Measurements from ENCODE around the gene DUSP1.
"Not testable (repeated sequence)": the region's sequence is repeated elsewhere in the genome, so short reads cannot be mapped to it uniquely, and the experiment has no call there.

DUSP1 gene

DNA sequence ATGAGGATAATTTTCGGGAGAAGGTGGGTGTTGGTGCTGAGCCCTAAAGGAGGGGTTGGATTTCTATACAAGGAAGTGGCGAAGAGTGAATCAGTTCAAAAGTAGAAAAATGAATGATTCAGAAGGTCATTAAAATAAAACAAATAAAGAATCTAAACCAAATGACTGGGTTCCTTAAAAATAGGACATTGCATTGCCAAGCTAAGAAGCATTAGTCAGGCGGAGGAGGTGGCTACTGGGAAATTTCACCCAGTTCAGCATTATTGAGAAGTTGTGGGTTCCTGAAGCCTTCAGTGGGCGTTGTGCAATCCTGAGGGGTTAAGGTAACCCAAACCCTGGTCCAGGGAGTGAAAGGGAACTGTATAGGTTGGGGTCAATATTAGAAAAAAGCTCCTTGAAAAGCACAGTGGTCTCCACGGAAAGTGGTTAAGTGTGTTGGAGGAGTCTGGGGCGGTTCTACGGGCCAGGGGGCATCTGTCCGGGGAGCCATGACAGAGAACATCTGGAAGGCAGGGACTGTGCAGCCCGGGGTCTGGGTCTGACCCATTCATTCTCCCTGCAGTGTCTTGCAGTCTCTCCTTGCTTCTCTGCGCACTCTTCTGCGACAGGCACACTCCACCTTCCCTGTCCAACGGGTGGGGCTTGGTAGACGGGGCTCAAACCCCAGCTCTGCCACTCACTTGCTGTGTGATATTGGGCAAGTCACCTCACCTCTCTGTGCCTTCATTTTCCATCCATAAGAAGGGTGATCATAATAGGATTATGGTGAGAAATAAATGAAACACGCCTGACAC lies 27.6 kb upstream of the DUSP1 start:
- in situ Hi-C loops (cut with MboI; ENCODE audit: low sequenced_read_pairs), result no loop called here

- in situ Hi-C loops (cut with MboI; ENCODE audit: low sequenced_read_pairs), result no loop called here
Measured at GRCh38 chr5:172797771-172798191, 26.8 kb upstream of the DUSP1 start.

- in situ Hi-C loops (cut with MboI; ENCODE audit: low sequenced_read_pairs), result no loop called here
Measured at GRCh38 chr5:172796306-172796705, 25.3 kb upstream of the DUSP1 start.

GRCh38 chr5:172795318-172795977 lies 24.5 kb upstream of the DUSP1 start:
- in situ Hi-C loops (cut with MboI; ENCODE audit: low sequenced_read_pairs), result no loop called here

DNA sequence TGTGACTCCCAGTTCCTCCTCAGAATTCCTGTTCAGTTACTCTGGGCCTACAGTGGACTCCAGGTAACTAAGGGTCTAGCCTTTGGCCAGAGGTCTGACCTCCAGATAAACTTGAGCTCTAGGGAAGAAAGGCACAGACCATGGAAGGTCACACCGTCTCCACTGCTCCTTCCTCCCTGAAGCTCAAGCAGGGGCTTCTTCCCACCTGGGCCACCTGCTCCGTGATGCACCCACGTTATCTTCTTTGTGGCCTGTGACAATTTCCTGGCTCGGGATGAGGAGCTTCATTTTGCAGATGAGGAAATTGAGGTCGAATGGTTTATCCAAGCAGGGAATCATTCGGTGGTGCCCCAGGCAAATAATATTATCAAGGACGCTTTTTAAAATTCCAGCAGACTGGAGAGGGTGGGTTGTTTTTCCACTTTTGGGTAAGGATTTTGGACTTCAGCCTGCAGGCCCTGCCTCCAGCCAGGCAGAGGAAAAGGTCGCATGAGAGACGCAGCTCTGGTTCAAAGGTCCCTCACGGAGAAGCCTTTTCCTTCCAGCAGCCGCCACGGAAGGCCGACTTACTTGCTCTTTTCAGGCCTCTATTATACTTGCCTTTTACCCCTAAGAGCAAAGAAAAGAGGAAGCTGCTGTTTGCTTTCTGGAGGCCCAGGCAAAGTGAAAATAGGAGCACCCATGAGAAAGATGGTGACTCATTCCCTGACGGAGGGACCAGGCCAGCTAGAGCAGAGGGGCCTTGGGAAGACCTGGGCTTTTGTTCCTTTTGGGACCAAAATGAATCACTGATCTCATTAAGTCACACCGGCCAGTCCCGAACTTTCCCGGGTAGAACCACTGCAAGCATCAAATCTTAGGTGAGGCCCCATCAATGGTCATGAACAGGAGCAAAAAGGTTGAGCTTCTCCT lies 22.8 kb upstream of the DUSP1 start:
- in situ Hi-C loops (cut with MboI; ENCODE audit: low sequenced_read_pairs), result no loop called here

DNA sequence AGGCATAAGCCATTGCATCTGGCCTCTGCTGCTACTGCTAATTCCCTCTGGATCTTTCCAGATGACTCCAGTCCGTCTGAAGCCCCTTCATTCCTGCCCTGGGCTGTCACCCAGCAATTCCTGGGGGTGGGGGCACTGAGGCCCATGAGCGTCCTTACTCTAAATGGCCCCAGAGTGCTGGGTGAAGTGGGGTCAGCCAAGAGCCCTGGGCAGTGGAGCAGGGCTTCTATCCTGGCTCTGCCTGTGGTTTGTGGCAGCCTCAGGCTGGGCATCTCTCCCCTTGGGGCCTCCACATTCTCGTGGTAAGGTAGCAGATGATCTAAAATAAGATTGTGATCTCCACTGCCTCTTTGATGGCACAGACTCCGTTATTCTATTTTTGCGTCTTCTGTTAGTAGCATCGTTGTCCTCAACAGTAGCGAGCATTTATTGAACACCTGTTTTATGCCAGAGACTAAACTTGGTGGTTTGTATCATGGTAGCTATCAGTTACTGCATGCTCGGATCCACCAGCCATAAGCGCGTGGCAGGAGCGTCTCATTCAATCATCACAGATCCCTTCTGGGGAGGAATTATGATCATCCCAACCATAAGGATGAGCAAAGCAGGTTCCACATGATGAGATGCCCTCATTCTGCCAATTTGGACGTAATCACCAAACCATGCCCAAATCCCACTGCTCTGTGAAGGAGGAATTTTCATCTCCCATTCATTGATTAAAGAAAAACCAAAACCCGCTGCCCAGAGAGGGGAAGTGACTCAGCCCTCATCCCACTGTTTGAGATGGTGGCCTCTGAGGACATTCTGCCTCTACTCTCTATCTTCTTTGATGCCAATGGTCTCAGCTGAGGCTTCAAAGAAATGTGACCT lies 21.9 kb upstream of the DUSP1 start:
- in situ Hi-C loops (cut with MboI; ENCODE audit: low sequenced_read_pairs), result no loop called here

- in situ Hi-C loops (cut with MboI; ENCODE audit: low sequenced_read_pairs), result no loop called here
Measured at GRCh38 chr5:172791726-172792445, 20.9 kb upstream of the DUSP1 start.

- in situ Hi-C loops (cut with MboI; ENCODE audit: low sequenced_read_pairs), result no loop called here
Measured at GRCh38 chr5:172791286-172791685, 20.3 kb upstream of the DUSP1 start.

- in situ Hi-C loops (cut with MboI; ENCODE audit: low sequenced_read_pairs), result no loop called here
Measured at GRCh38 chr5:172790496-172790889, 19.5 kb upstream of the DUSP1 start.

- in situ Hi-C loops (cut with MboI; ENCODE audit: low sequenced_read_pairs), result no loop called here
Measured at GRCh38 chr5:172789687-172790495, 18.9 kb upstream of the DUSP1 start.

- in situ Hi-C loops (cut with MboI; ENCODE audit: low sequenced_read_pairs), result no loop called here
Measured at GRCh38 chr5:172788771-172789686, 18.0 kb upstream of the DUSP1 start.

DNA sequence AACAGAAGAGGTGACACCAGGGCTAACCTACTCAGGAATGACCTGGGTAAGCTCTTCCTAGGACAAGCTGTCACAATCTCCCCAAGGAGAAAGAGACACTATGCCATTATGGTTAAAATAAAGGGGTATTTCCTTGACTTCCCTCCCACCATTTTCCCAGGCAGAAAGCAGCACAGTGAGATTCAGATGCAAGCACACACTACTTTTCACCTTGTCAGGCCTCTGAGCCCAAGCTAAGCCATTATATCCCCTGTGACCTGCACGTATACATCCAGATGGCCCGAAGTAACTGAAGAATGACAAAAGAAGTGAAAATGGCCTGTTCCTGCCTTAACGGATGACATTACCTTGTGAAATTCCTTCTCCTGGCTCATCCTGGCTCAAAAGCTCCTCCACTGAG lies 16.5 kb upstream of the DUSP1 start:
- in situ Hi-C loops (cut with MboI; ENCODE audit: low sequenced_read_pairs), result not testable (repeated sequence)

DNA sequence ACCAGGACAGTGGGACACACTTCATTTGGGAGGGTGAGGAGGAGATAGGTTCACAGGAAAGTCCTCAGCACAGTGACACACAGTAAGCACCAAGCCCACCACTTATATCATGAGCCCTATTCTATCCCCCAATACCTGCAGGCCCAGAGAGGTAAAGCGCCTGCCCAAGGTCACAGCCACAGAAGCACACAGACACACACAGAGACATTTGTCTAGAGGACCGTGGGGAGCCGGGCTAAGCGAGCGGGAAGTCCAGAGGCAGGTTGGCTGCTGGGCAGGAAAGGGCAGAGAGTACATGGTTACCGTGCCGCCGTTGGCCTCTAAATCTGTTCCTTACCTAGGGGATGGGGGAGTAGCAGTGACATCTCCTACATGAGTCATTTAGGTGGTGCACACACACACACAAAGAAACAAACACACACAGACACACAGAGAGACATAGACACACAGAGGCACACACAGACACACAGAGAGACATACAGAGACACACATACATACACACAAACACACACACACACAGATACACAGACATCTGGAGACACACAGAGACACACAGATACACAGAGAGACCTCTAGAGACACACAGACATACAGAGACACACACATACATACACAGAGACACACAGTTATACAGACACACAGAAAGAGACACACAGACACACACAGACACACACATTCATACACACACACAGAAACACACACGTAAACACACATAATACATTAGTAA lies 15.9 kb upstream of the DUSP1 start:
- in situ Hi-C loops (cut with MboI; ENCODE audit: low sequenced_read_pairs), result no loop called here

DNA sequence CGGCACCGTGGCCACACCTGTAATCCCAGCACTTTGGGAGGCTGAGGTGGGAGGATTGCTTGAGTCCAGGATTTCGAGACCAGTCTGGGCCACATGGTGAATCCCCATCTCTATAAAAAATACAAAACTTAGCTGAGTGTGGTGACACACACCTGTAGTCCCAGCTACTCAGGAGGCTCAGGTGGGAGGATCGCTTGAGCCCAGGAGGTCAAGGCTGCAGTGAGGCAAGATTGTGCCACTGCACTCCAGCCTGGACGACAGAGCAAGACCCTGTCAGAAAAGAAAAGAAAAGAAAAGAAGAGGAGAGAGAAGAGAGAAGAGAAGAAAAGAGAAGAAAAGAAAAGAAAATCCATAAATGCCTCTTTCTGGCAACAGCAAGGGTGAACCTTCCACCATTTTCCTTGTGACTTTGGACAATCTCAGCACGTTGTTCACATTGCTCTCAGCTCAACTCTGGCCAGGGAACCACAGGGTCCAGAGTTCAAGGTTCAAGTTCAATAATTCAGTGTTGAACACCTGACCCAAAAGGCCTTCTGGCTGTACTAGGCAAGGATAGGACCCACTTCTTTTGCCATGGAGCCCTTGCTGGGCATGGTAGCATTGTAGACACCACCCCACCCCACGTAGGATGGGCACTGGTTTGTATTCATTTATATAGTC lies 14.6 kb upstream of the DUSP1 start:
- in situ Hi-C loops (cut with MboI; ENCODE audit: low sequenced_read_pairs), result no loop called here

- in situ Hi-C loops (cut with MboI; ENCODE audit: low sequenced_read_pairs), result not testable (repeated sequence)
Measured at GRCh38 chr5:172784162-172784561, 13.2 kb upstream of the DUSP1 start.

GRCh38 chr5:172783319-172783718 lies 12.3 kb upstream of the DUSP1 start:
- in situ Hi-C loops (cut with MboI; ENCODE audit: low sequenced_read_pairs), result not testable (repeated sequence)
